Heart left ventricle (tissue), 16 donors: ENCODE data around the gene IL19. TPM values are rescaled to one million over a fixed set of nuclear protein-coding genes. Genes with fewer than 3 reads are reported as not detected.

Experiments
- ATAC-seq, 4 donors: fragments of 200-7000 bp; cut with Tn5 transposase; one replicate each; pipeline ENCODE4 v1.9.1; 2020 to 2022; ENCODE audit warnings: moderate library complexity in 4 of 4, mild to moderate bottlenecking in 3 of 4, moderate number of reproducible peaks in 1 of 4
- DNase-seq, 5 donors: peaks; one replicate each; pipeline ENCODE4 v3.0.0-alpha.2; 2020
- H3K27ac ChIP-seq, 12 donors: fragments of 200-600 bp; sonication (generic) in 4 of 12; one replicate each; pipeline versions ENCODE4 v1.5.0 to v1.8.0; 2016 to 2022; ENCODE audit warnings: mild to moderate bottlenecking in 2 of 12
- H3K27me3 ChIP-seq, 9 donors: fragments of 200-600 bp; sonication (generic) in 2 of 9; one replicate each; pipeline versions ENCODE4 v1.5.1 to v1.8.0; 2016 to 2022; ENCODE audit warnings: mild to moderate bottlenecking in 3 of 9
- H3K36me3 ChIP-seq, 9 donors: fragments of 200-600 bp; sonication (generic) in 2 of 9; one replicate each; pipeline versions ENCODE4 v1.5.0 to v1.8.0; 2018 to 2022; ENCODE audit warnings: mild to moderate bottlenecking in 2 of 9
- H3K4me1 ChIP-seq, 12 donors: fragments of 200-600 bp; sonication (generic) in 4 of 12; one replicate each; pipeline versions ENCODE4 v1.5.0 to v1.8.0; 2016 to 2022; ENCODE audit warnings: mild to moderate bottlenecking in 3 of 12
- H3K4me3 ChIP-seq, 12 donors: fragments of 200-600 bp; sonication (generic) in 4 of 12; one replicate each; pipeline versions ENCODE4 v1.5.0 to v1.8.0; 2017 to 2022; ENCODE audit warnings: mild to moderate bottlenecking in 9 of 12, moderate library complexity in 4 of 12
- H3K9me3 ChIP-seq, 12 donors: fragments of 200-600 bp; sonication (generic) in 4 of 12; one replicate each; pipeline versions ENCODE4 v1.5.0 to v1.8.0; 2016 to 2022; ENCODE audit warnings: mild to moderate bottlenecking in 1 of 12
- CTCF ChIP-seq, 12 donors: fragments of 200-600 bp; sonication (generic) in 4 of 12; IDR thresholded peaks; one replicate each; pipeline versions ENCODE4 v1.5.0 to v1.8.0; 2018 to 2022; ENCODE audit warnings: antibody characterized with exemption in 12 of 12, mild to moderate bottlenecking in 5 of 12
- POLR2A ChIP-seq, 2 donors: fragments of 450-650 bp; IDR thresholded peaks; one replicate each; pipeline ENCODE4 v1.6.1; 2017; ENCODE audit warnings: antibody characterized with exemption in 2 of 2, mild to moderate bottlenecking in 2 of 2, moderate library complexity in 2 of 2
- WGBS, 4 donors: extraction: QIAGEN DNeasy Blood & Tissue Kit in 2 of 4; methylation state at CpG; one replicate each; pipeline versions ENCODE4 v1.1.5 to v1.1.7; 2013 to 2018; 5-methylcytosine and 5-hydroxymethylcytosine counted together
- intact Hi-C, 10 donors: fragments of 100-400 bp; cut with DNase I; formaldehyde crosslinking; loops; one replicate each; pipeline versions ENCODE4 v1.11.1 to v1.14.2; 2022
- polyA plus RNA-seq, 2 donors: library from polyadenylated mRNA; stranded (reverse); fragments of 200-250 nt; gene quantifications; one replicate each; pipeline ENCODE4 v1.2.3, GENCODE V29; 2013
- total RNA-seq, 9 donors: library from RNA; depleted of rRNA in 2 of 9; stranded (reverse); fragments of >200 nt in 2 of 9; fragmentation: NEBNext Ultra II Directional in 3 of 9; extraction: Animal tissue kit (Norgen Biotek cat#: 25700) in 3 of 9; gene quantifications; one replicate each; pipeline versions ENCODE4 v1.1.0 to v1.2.4, GENCODE V29; 2016 to 2023
- donor health status: ischemic (EF 13 %, LVEDD 7.1; RV severe dilation, severe dysfunction).
- donor health status: healthy with polysubstance abuse.
- donor health status: DM: no; HTN: yes; CAD: no.
- donor health status: DM: no; HTN: no; CAD: no.
- donor health status: ischemic (EF 25% LVEDD 6.9; RV normal size, moderate dysfunction).
- donor health status: ischemic (EF 25% LVEDD 5.7; RV mildly dilated, moderate dysfunction).
- donor health status: healthy.
- donor health status: DM: yes; HTN: yes; CAD: no.
- donor health status: ischemic (EF 35%, LVEDD 5.7; RV mildly dilated, moderate dysfunction).
- donor health status: nonischemic (EF 11% LVEDD 7.7; RV severe dilation, severe dysfunction).
- donor health status: DM: yes; HTN: yes; CAD: no.
- donor health status: PGD.
- donor health status: ischemic (EF 29% LVEDD 5.4; RV normal size, mild dysfunction).
- donor health status: nonischemic (EF 23%, LVEDD 6.1; RV moderate dilation, normal function).

The IL19 gene
- total and polyA plus RNA-seq, 11 donors = not detected

GRCh38 chr1:206860165-206860564, 89.6 kb downstream of the IL19 start:
- no peak overlapping the region for H3K4me3 ChIP-seq
- no peaks in the 10 kb centered on the region for H3K36me3 ChIP-seq
- H3K9me3 ChIP-seq = no peaks in the 10 kb centered on the region
- ATAC-seq (no peak), DNase-seq (no peak)
- peaks cover 0 to 18% (median 0%) of the 10 kb centered on the region in 9 donors for H3K27me3 ChIP-seq
- WGBS, 4 donors = 88 to 91% (median 88%) methylated on average over 4 of the region's 4 CpGs
- no peak for TF ChIP-seq POLR2A (IDR thresholded peaks at IDR 0.05)
- TF ChIP-seq CTCF (IDR thresholded peaks at IDR 0.05) = no peak
- H3K4me1 ChIP-seq = peaks cover 0 to 17% (median 0%) of the 10 kb centered on the region in 12 donors
- H3K27ac ChIP-seq = no peak overlapping the region
- intact Hi-C loops = loop anchor here in 1 of 10 donors (5.0 kb wide), 1 partner anchor 52 kb away; no protein-coding TSS in a partner anchor

GRCh38 chr1:206863266-206863665, 92.7 kb downstream of the IL19 start:
- TF ChIP-seq CTCF (IDR thresholded peaks at IDR 0.05) (no peak), POLR2A (IDR thresholded peaks at IDR 0.05) (no peak)
- ATAC-seq (no peak), DNase-seq (no peak)
- no peaks in the 10 kb centered on the region for H3K9me3 ChIP-seq
- H3K4me3 ChIP-seq = no peak overlapping the region
- 65 to 86% (median 83%) methylated on average over 1 of the region's 1 CpG for WGBS, 4 donors
- no peaks in the 10 kb centered on the region for H3K36me3 ChIP-seq
- peaks cover 0 to 17% (median 0%) of the 10 kb centered on the region in 12 donors for H3K4me1 ChIP-seq
- intact Hi-C loops = loop anchor here in 1 of 10 donors (5.0 kb wide), 1 partner anchor 49 kb away; no protein-coding TSS in a partner anchor
- H3K27ac ChIP-seq = no peak overlapping the region
- H3K27me3 ChIP-seq = peaks cover 0 to 18% (median 0%) of the 10 kb centered on the region in 9 donors

GRCh38 chr1:206864939-206865671, 94.5 kb downstream of the IL19 start, which contains the start of gene IL20:
Gene IL20 (plus strand): TSS chr1:206865623. CDS start chr1:206865853, 230 bp downstream.
- Histone ChIP-seq H3K36me3 (no peaks in the 10 kb centered on the region), H3K9me3 (no peaks in the 10 kb centered on the region), H3K4me3 (no peak within 1 kb of the TSS), H3K27ac (no peak within 1 kb of the TSS), H3K27me3 (peaks cover 0 to 18% (median 0%) of the 10 kb centered on the region in 9 donors), H3K4me1 (peaks cover 0 to 4% (median 0%) of the 10 kb centered on the region in 12 donors)
- ATAC-seq = peak; percentile 69 to 86 (median 80)
- TF ChIP-seq CTCF (IDR thresholded peaks at IDR 0.05) (peak; percentile 58 to 79 (median 65)), POLR2A (IDR thresholded peaks at IDR 0.05) (no peak)
- intact Hi-C loops = loop anchor here in 6 of 10 donors (2.0 to 5.0 kb wide), 5 partner anchors 37 to 48 kb away; no protein-coding TSS in a partner anchor
- WGBS, 4 donors = 53 to 56% (median 54%) methylated on average over 19 of the region's 19 CpGs
- DNase-seq = peak; percentile 64 to 84 (median 78)

- Histone ChIP-seq H3K27me3 (peaks cover 0 to 16% (median 0%) of the 10 kb centered on the region in 9 donors), H3K4me1 (peaks cover 0 to 4% (median 0%) of the 10 kb centered on the region in 12 donors), H3K27ac (no peak overlapping the region), H3K36me3 (no peaks in the 10 kb centered on the region), H3K9me3 (no peaks in the 10 kb centered on the region), H3K4me3 (no peak overlapping the region)
- intact Hi-C loops = loop anchor here in 2 of 10 donors (2.0 to 5.0 kb wide), 2 partner anchors 36 to 45 kb away; no protein-coding TSS in a partner anchor
- no peak for TF ChIP-seq CTCF (IDR thresholded peaks at IDR 0.05)
- no peak for TF ChIP-seq POLR2A (IDR thresholded peaks at IDR 0.05)
- DNase-seq (no peak), ATAC-seq (no peak)
- 63 to 69% (median 65%) methylated on average over 2 of the region's 2 CpGs for WGBS, 4 donors
These were observed 95.5 kb downstream of the IL19 start for GRCh38 chr1:206866062-206866461.
